Measurements from ENCODE around the gene SCAMP5.

- no peak for TF ChIP-seq CTCF (IDR thresholded peaks at IDR 0.05)
- TF ChIP-seq EZH2 (IDR thresholded peaks at IDR 0.05) = peak; percentile 41
These were observed at the start of gene SCAMP5 for GRCh38 chr15:74995182-74995778.
